Measurements from ENCODE around the gene FAM24B. TPM values are rescaled to one million over a fixed set of nuclear protein-coding genes. Genes with fewer than 3 reads are reported as not detected.

The FAM24B gene
- total RNA-seq, 1 donor from 2014 or later = 2.6 TPM

- H3K9me3 Mint-ChIP-seq (ENCODE audit: unreplicated experiment) = peaks cover 9% of the 10 kb centered on the region
- peaks cover 18% of the 10 kb centered on the region for H3K4me1 Mint-ChIP-seq (ENCODE audit: low read depth, unreplicated experiment)
- peaks cover 21% of the 10 kb centered on the region for H3K4me1 ChIP-seq (ENCODE audit: insufficient read depth, low read length)
- H3K36me3 ChIP-seq (ENCODE audit: insufficient read depth, low read length) = no peaks in the 10 kb centered on the region
- peaks cover 64% of the 10 kb centered on the region for H3K79me2 ChIP-seq (ENCODE audit: insufficient read depth, low read length)
- TF ChIP-seq EZH2 (IDR thresholded peaks at IDR 0.05; ENCODE audit: insufficient read depth, low read length) (no peak), CTCF (IDR thresholded peaks at IDR 0.05; ENCODE audit: insufficient read depth, low read depth, low read length) (no peak)
- peaks cover 3% of the 10 kb centered on the region for H3K36me3 Mint-ChIP-seq (ENCODE audit: low read depth, unreplicated experiment)
- H3K27ac Mint-ChIP-seq (ENCODE audit: unreplicated experiment) = no peak overlapping the region
- H3K4me3 ChIP-seq (ENCODE audit: insufficient read depth, low read depth, low read length) = no peak overlapping the region
- H3K27me3 ChIP-seq (ENCODE audit: insufficient read depth, low read length) = no peaks in the 10 kb centered on the region
- H3K4me2 ChIP-seq (ENCODE audit: low read length) = no peak overlapping the region
- DNase-seq (ENCODE audit: low read depth) (no peak), FAIRE-seq (no peak)
- H4K20me1 ChIP-seq (ENCODE audit: insufficient read depth, low read length) = no peaks in the 10 kb centered on the region
- H3K9me3 ChIP-seq (ENCODE audit: insufficient read depth, low read depth, low read length) = no peaks in the 10 kb centered on the region
- H2AFZ ChIP-seq (ENCODE audit: low read depth, low read length) = no peak overlapping the region
- no peak overlapping the region for H3K4me3 Mint-ChIP-seq (ENCODE audit: unreplicated experiment)
- H3K27ac ChIP-seq (ENCODE audit: low read depth, low read length) = no peak overlapping the region
- no peak overlapping the region for H3K9ac ChIP-seq (ENCODE audit: low read length)
- no peaks in the 10 kb centered on the region for H3K27me3 Mint-ChIP-seq (ENCODE audit: low read depth, unreplicated experiment)
These were observed 15.9 kb downstream of the FAM24B start for GRCh38 chr10:122863216-122864193.

- no peaks in the 10 kb centered on the region for H3K36me3 ChIP-seq (ENCODE audit: insufficient read depth, low read length)
- FAIRE-seq = peak; percentile 89
- peaks cover 27% of the 10 kb centered on the region for H3K4me1 ChIP-seq (ENCODE audit: insufficient read depth, low read length)
- H3K27ac Mint-ChIP-seq (ENCODE audit: unreplicated experiment) = peak overlapping the region; percentile 91
- no peaks in the 10 kb centered on the region for H3K27me3 ChIP-seq (ENCODE audit: insufficient read depth, low read length)
- H3K9me3 Mint-ChIP-seq (ENCODE audit: unreplicated experiment) = peaks cover 2% of the 10 kb centered on the region
- no peaks in the 10 kb centered on the region for H3K9me3 ChIP-seq (ENCODE audit: insufficient read depth, low read depth, low read length)
- DNase-seq (ENCODE audit: low read depth) = peak; percentile 57
- no peaks in the 10 kb centered on the region for H4K20me1 ChIP-seq (ENCODE audit: insufficient read depth, low read length)
- H3K27ac ChIP-seq (ENCODE audit: low read depth, low read length) = peak overlapping the region; percentile 71
- H3K36me3 Mint-ChIP-seq (ENCODE audit: low read depth, unreplicated experiment) = peaks cover 3% of the 10 kb centered on the region
- peaks cover 20% of the 10 kb centered on the region for H3K4me1 Mint-ChIP-seq (ENCODE audit: low read depth, unreplicated experiment)
- peak overlapping the region; percentile 43 for H3K4me2 ChIP-seq (ENCODE audit: low read length)
- no peak for TF ChIP-seq CTCF (IDR thresholded peaks at IDR 0.05; ENCODE audit: insufficient read depth, low read depth, low read length)
- no peak for TF ChIP-seq EZH2 (IDR thresholded peaks at IDR 0.05; ENCODE audit: insufficient read depth, low read length)
- H3K27me3 Mint-ChIP-seq (ENCODE audit: low read depth, unreplicated experiment) = no peaks in the 10 kb centered on the region
- H3K79me2 ChIP-seq (ENCODE audit: insufficient read depth, low read length) = peaks cover 71% of the 10 kb centered on the region
- no peak overlapping the region for H3K4me3 Mint-ChIP-seq (ENCODE audit: unreplicated experiment)
- H2AFZ ChIP-seq (ENCODE audit: low read depth, low read length) = no peak overlapping the region
- H3K9ac ChIP-seq (ENCODE audit: low read length) = peak overlapping the region; percentile 15
- no peak overlapping the region for H3K4me3 ChIP-seq (ENCODE audit: insufficient read depth, low read depth, low read length)
These were observed 17.6 kb downstream of the FAM24B start for GRCh38 chr10:122861711-122862161.
